Measurements from ENCODE around the gene GPR15LG. TPM values are rescaled to one million over a fixed set of nuclear protein-coding genes. Genes with fewer than 3 reads are reported as not detected.

GPR15LG gene
- total and polyA plus RNA-seq, 9 donors, result 0.31 to 3.6 TPM; not detected in 7

GRCh38 chr10:84205853-84206525 lies 32.4 kb downstream of the GPR15LG start:
- intact Hi-C loops (cut with DNase I), result no loop called here
- H3K36me3 ChIP-seq, result no peaks in the 10 kb centered on the region
- TF ChIP-seq POLR2A (IDR thresholded peaks at IDR 0.05) (no peak), CTCF (IDR thresholded peaks at IDR 0.05) (no peak), EP300 (IDR thresholded peaks at IDR 0.05) (no peak)
- H3K27ac ChIP-seq, result no peak overlapping the region
- 53 to 63% (median 61%) methylated on average over 6 of the region's 6 CpGs for WGBS, 3 donors
- H3K4me3 ChIP-seq, result no peak overlapping the region
- no peaks in the 10 kb centered on the region for H3K4me1 ChIP-seq (ENCODE audit: insufficient read depth)
- no peaks in the 10 kb centered on the region for H3K9me3 ChIP-seq
- no peak for DNase-seq
- H3K27me3 ChIP-seq, result no peaks in the 10 kb centered on the region

GRCh38 chr10:84208023-84208422 lies 34.4 kb downstream of the GPR15LG start:
- H3K9me3 ChIP-seq, result no peaks in the 10 kb centered on the region
- WGBS, 3 donors, result 79 to 89% (median 82%) methylated on average over 9 to 10 of the region's 10 CpGs
- H3K4me3 ChIP-seq, result no peak overlapping the region
- H3K27ac ChIP-seq, result no peak overlapping the region
- TF ChIP-seq CTCF (IDR thresholded peaks at IDR 0.05) (no peak), POLR2A (IDR thresholded peaks at IDR 0.05) (no peak), EP300 (IDR thresholded peaks at IDR 0.05) (no peak)
- intact Hi-C loops (cut with DNase I), result no loop called here
- no peaks in the 10 kb centered on the region for H3K36me3 ChIP-seq
- no peaks in the 10 kb centered on the region for H3K27me3 ChIP-seq
- DNase-seq, result no peak
- H3K4me1 ChIP-seq (ENCODE audit: insufficient read depth), result no peaks in the 10 kb centered on the region

DNA sequence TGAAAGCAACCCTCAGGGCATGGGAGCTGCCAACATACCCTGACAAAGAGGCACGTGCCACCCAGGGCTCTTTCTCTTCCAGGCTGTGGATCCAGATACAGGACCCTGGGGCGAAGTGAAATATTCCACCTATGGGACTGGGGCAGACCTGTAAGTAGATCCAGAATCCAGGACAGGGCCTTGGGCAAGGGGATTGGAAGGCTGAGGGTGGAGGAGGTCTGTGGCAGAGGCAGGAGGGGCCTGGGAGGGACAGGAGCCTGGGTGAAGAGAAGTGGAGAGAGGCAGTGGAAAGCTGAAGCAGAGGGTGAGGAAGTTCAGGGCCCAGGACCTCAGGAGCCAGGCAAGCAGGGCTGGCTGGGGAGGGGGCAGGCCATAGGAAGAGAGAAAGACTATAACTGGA lies 38.0 kb downstream of the GPR15LG start:
- intact Hi-C loops (cut with DNase I), result no loop called here
- TF ChIP-seq POLR2A (IDR thresholded peaks at IDR 0.05), result no peak
- no peak for TF ChIP-seq EP300 (IDR thresholded peaks at IDR 0.05)
- no peak for TF ChIP-seq CTCF (IDR thresholded peaks at IDR 0.05)
- 70 to 75% (median 73%) methylated on average over 2 of the region's 2 CpGs for WGBS, 3 donors
- H3K4me1 ChIP-seq (ENCODE audit: insufficient read depth), result no peaks in the 10 kb centered on the region
- no peak overlapping the region for H3K27ac ChIP-seq
- no peaks in the 10 kb centered on the region for H3K27me3 ChIP-seq
- DNase-seq, result no peak
- no peaks in the 10 kb centered on the region for H3K9me3 ChIP-seq
- H3K36me3 ChIP-seq, result no peaks in the 10 kb centered on the region
- H3K4me3 ChIP-seq, result no peak overlapping the region

- Histone ChIP-seq H3K27ac (no peak overlapping the region), H3K4me3 (no peak overlapping the region), H3K36me3 (no peaks in the 10 kb centered on the region), H3K27me3 (no peaks in the 10 kb centered on the region), H3K4me1 (ENCODE audit: insufficient read depth) (no peaks in the 10 kb centered on the region), H3K9me3 (no peaks in the 10 kb centered on the region)
- 68 to 86% (median 74%) methylated on average over 5 of the region's 5 CpGs for WGBS, 3 donors
- intact Hi-C loops (cut with DNase I), result no loop called here
- DNase-seq, result no peak
- TF ChIP-seq CTCF (IDR thresholded peaks at IDR 0.05) (no peak), EP300 (IDR thresholded peaks at IDR 0.05) (no peak), POLR2A (IDR thresholded peaks at IDR 0.05) (no peak)
These were observed 38.4 kb downstream of the GPR15LG start for GRCh38 chr10:84212014-84212413.
